Activated T-helper 9 cell treated with anti-CD3 and anti-CD28 coated beads, Interleukin-2, amount 50 U/mL, for 16 hours (primary cell): ENCODE data around the gene PTGER2.
A peak's percentile ranks its signal among the peaks of the same experiment; 100 is the strongest.

Source experiments
- DNase-seq: peaks from one replicate; pipeline ENCODE4 v3.0.0-alpha.2; 2020; ENCODE audit warnings: low read depth

PTGER2 gene, protein sequence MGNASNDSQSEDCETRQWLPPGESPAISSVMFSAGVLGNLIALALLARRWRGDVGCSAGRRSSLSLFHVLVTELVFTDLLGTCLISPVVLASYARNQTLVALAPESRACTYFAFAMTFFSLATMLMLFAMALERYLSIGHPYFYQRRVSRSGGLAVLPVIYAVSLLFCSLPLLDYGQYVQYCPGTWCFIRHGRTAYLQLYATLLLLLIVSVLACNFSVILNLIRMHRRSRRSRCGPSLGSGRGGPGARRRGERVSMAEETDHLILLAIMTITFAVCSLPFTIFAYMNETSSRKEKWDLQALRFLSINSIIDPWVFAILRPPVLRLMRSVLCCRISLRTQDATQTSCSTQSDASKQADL

DNA sequence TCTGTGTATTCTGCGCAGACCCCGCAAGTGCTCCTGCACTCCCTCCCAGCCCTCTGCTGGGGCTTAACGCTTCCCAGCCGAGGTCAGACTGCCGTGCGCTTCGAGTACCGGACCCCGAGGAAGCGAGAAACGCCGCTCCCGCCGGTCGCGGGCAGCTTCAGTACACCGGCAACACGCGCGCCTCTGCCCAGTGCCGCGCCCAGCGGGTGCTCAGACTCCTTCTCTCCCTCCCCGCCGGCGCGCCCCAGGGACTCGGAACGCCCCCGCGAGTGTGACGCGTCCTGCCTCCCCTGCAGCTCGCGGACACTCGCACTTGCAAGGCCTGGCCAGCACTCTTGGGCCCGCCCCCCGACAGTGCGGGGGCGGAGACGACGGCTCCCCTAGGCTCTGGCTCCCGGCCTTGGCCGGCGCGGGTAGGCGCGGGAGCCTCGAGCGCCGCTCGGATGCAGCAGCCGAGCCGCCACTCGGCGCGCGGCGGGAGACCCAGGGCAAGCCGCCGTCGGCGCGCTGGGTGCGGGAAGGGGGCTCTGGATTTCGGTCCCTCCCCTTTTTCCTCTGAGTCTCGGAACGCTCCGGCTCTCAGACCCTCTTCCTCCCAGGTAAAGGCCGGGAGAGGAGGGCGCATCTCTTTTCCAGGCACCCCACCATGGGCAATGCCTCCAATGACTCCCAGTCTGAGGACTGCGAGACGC is at the start of gene PTGER2:
Gene PTGER2 (plus strand): TSS at position 410 of the 692 bp plus-strand sequence. CDS start 237 bp downstream, at position 647.
- peak; percentile 75 for DNase-seq

DNA sequence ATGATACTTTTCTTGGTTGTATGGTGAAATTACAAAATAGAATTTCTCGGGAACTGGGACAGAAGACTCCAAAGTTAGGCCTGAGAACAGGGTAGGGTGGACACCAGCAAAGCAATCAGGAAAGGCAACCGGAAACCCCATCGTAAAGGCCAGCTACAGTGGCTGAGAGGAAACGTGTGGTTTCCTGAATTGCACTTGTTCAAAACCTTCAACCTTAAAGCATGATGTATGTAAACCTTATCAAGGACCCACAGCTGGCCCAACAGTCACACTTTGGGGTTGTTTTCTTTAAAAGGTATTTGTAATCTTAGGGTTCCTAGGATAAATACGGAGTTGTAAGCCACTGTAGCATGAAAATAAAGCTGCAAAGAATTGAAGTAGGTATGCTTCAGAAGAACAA is 48.9 kb upstream of the PTGER2 start:
- no peak for DNase-seq

DNA sequence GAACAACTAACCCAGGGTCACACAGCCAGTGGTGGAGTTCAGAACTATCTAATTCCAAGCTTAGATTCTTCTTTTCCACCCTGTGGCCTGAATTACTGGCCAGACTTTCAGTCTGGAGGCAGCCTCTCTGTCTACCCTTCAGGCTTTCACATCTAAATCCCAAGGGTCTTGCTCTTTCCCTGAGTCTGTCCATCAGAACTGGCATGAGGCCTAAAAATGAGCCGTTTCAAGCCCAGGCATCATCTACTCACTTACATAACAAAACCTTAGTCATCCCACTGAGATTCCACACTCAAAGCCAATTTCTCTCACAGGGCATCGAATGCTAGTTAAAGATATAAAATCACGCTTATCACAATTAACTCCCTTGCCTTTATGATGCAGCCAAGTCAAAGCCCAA is 47.9 kb upstream of the PTGER2 start:
- DNase-seq = no peak

DNA sequence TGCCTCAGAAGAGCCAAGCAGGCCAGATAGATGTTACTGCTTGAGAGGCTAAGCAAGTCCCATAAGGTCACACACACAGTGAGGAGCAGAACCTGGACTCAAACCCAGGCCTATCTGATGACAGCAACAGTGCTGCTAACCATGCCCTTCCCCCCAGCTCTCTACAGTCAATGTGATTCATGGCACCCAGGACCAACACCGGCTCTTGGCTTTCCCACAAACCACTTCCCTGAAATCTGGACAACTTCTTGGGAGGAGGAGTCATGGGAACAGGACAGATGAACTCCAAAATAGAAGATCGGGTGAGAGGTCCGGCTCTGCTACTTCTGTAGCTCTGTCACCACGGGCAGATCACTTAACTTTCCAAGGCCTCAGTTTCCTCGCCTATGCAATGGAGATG is 47.3 kb upstream of the PTGER2 start:
- DNase-seq = no peak

DNA sequence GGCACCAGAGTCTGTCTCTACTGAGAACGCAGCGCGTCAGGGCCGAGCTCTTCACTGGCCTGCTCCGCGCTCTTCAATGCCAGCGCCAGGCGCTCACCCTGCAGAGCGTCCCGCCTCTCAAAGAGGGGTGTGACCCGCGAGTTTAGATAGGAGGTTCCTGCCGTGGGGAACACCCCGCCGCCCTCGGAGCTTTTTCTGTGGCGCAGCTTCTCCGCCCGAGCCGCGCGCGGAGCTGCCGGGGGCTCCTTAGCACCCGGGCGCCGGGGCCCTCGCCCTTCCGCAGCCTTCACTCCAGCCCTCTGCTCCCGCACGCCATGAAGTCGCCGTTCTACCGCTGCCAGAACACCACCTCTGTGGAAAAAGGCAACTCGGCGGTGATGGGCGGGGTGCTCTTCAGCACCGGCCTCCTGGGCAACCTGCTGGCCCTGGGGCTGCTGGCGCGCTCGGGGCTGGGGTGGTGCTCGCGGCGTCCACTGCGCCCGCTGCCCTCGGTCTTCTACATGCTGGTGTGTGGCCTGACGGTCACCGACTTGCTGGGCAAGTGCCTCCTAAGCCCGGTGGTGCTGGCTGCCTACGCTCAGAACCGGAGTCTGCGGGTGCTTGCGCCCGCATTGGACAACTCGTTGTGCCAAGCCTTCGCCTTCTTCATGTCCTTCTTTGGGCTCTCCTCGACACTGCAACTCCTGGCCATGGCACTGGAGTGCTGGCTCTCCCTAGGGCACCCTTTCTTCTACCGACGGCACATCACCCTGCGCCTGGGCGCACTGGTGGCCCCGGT is 46.4 kb upstream of the PTGER2 start, which contains the start of gene PTGDR:
Gene PTGDR (plus strand): TSS at position 198 of the 778 bp plus-strand sequence. CDS start 117 bp downstream, at position 315.
- DNase-seq = peak; percentile 30

DNA sequence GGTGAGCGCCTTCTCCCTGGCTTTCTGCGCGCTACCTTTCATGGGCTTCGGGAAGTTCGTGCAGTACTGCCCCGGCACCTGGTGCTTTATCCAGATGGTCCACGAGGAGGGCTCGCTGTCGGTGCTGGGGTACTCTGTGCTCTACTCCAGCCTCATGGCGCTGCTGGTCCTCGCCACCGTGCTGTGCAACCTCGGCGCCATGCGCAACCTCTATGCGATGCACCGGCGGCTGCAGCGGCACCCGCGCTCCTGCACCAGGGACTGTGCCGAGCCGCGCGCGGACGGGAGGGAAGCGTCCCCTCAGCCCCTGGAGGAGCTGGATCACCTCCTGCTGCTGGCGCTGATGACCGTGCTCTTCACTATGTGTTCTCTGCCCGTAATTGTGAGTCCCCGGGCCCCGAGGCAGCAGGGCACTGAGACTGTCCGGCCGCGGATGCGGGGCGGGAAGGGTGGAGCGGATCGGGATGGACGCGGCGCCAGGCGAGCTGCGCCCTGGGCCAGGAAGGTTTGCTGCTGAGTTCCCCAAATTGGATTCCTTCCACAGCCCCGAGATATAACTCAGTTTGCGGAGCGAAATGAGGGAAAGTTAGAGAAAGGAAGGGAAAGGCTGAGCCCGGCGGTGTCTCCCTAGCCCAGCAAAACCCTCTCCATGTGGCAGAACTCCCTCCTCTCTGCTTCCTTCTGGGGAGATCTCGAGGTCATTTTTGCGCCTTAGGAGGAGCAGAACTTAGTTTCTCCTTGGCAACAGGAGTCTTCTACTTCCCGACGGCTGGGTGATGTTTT is 45.6 kb upstream of the PTGER2 start:
- no peak for DNase-seq

DNA sequence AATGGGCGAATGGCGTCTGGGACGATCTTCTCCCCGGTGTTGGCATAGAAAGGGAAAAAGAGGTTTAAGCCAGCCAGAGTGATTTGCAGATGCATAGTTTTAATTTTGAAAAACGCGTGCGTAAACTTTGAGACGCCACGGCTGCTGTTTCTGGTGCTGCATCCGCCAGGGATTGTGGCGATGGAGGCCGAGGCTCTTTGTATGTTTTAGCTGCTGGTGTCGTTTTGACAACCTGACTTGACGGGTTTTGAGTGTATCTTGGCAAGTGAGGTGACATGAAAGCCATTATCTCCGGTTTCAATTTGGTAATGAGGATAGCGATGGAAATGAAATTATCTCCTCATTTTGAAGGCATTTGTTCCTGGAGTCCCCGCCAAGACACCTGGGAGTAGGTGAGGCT is 45.0 kb upstream of the PTGER2 start:
- no peak for DNase-seq

DNA sequence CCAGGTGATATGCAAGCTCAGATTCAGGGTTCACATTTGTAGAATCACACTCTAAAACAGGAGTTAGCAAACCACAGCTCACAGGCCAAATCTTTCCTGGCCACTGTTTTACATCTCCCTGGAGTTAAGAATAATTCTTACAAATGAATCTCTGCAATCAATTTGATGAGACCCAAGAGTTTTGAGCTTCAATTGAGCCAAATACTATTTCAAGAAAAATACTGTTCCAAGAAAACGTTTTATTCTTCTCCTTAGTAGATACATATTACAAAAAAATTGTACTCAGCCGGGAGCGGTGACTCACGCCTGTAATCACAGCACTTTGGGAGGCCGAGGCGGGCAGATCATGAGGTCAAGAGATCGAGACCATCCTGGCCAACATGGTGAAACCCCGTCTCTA is 44.1 kb upstream of the PTGER2 start:
- no peak for DNase-seq

DNA sequence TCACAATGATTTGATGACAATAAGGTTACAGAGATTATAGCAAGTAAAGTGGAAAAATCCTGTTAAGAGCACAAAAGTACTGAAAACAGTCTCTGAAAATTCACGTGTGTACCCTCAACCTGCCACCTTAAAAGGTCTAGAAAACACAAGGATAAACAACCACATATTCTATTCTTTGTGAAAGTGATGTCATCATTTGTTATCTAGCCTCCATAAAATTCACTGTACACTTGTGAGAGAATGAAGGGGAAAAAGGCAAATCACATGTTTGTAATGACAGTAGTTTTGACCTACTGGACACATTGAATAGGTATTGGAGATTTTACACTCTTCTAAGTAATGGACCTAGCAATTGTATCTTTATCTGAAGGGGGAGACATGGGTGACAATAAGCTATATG is 42.6 kb upstream of the PTGER2 start:
- DNase-seq = no peak

DNA sequence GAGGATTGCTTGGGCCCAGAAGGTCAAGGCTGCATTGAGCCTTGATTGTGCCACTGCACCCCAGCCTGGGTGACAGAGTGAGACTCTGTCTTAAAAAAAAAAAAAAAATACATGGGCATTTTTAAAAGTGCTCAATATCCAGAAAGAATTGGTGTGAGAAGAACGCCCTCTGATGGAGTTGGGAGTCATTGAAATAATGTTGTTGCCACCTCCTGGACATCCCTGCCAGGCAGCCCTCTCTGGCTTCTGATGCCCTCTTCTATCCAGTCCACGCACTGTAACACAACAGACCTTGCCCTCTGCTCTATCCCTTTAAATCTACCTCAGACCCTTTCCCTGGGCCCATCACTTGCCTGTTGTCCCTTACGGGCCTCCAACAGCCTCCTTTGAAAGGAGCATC is 41.7 kb upstream of the PTGER2 start:
- DNase-seq = no peak

DNA sequence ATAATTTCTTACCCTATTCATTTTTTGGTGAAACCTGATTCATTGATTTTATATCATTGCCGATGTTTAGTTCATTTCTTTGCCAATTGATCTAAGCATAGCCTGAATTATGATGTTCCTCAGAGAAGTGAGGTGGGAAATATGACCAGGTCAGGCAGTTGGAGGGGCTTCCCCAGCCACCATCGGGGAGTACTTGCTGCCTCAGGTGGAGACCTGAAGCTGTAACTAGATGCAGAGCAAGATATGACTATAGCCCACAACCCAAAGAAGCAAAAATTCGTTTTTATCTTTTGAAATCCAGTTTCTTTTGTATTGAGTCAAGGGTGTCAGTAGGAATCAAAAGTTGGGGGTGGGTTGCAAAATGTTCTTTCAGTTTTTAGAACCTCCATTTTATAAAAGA is 38.7 kb upstream of the PTGER2 start:
- DNase-seq = no peak

DNA sequence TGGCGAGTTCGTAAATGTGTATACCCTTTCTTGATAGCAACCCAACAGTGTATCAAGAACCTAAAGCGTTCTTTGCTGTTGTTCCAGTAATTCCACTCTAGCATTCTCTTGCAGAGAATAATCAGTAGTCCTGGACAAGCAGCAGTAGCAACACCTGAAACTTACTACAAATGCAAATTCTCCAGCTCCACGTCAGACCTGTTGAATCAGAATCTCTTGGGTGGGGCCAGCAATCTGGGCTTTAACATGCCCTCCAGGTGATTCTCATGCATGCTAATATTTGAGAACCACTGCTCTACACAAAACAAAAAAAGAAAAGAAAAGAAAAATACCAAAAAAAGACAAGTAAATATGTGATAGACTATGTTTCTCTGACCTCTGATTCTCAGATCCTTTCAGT is 36.6 kb upstream of the PTGER2 start:
- no peak for DNase-seq

DNA sequence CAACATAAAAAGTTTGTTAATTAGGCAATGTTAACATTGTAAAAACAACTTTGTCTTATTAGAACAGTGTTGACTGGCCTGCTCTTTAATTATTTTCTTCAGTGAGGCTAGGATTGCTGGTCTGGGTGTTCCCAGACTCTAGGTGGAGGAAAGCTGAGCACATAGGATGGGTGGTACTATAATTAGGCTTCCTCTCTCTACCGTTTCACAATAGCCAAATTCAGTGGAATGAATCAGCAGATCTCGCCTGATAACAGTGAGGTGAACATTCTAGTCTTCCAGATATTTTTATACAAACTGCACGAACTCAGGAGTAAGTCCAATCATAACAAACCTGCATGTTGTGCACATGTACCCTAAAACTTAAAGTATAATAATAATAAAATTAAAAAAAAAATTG is 34.7 kb upstream of the PTGER2 start:
- no peak for DNase-seq

DNA sequence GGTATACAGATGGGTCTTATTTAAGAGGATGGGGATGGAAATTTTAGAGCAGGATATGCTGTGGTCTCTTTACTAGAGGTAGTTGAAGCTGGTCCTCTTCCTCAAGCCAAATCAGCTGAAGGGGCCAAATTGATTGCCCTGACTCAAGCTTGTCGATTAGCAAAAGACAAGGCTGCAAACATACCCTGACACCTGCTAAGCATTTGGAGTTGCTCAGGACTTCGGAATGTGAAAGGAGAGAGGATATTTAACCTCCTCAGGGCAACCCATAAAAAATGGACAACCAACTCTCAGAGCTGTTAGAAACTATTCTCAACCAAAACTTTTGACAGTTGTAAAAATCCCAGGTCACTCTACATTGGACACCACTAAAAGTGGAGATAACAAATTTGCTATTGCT is 31.0 kb upstream of the PTGER2 start:
- no peak for DNase-seq

DNA sequence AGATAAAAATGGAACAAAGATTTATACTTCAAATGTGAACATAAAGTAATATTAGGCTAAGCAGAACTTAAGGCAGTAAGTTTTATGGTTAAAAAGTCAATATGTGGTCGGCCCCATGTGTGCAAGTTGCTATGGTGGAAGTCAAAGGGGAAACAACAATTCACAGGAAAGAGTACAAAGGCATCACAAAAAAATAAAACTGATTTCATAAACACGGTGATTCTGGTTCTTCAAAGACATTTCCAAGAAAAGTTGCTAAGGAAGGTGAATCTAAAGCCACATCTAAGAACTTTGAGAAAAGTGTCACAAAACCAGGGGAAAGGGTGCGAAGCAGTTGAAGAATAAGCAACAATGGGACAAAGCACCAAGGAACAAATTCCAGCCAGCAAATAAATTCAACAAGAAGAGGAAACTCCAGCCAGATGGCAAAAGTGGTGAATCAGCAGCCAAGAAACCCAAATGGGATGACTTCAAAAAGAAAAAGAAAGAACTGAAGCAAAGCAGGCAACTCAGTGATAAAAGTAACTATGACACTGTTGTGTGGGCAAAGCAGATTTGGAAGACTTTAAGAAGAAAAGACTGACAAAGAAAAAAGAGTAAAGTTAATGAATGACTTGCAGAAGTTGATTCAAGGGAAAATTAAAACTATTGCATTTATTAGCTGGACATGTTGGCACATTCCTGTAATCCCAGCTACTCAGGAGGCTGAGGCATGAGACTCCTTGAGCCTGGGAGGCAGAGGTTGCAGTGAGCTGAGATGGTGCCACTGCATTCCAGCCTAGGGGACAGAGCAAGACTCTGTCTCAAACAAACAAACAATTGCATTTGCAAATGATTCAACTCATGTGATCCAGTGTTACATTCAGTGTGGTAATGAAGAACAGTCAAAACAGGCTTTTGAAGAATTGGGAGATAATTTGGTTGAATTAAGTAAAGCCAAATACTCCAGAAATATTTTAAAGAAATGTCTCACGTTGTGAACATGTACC is 27.2 kb upstream of the PTGER2 start:
- no peak for DNase-seq

DNA sequence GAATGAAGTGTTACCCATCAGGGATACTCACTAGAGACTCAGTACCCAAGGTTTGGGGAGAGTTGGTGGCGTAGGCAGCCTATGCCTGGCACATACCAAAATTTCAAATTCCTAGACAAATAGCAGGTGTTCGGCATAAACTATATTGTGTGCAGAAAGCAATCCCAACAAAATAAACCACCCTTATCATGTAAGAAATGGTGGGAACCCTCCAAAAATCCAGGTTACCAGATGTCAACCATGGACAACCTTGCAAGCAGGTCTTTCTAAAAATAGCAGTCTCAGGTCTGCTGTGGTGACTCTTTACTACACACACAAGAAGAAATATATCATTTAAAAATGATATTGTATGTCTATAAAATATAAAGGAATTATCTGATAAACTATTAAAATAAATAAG is 17.7 kb upstream of the PTGER2 start:
- no peak for DNase-seq

DNA sequence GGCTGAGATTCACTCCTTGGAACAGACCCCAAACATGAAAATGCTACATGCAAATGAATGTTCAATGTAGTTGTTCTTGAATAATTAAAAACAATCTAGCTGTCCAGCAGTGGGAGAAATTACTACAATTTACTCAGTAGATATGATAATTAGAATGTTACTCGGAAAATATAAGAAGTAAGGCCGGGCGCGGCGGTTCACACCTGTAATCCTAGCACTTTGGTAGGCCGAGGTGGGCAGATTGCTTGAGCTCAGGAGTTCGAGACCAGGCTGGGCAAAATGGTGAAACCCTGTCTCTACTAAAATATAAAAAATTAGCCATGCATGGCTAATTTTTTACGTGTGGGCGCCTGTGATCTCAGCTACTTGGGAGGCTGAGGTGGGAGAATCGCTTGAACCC is 15.3 kb upstream of the PTGER2 start:
- no peak for DNase-seq

DNA sequence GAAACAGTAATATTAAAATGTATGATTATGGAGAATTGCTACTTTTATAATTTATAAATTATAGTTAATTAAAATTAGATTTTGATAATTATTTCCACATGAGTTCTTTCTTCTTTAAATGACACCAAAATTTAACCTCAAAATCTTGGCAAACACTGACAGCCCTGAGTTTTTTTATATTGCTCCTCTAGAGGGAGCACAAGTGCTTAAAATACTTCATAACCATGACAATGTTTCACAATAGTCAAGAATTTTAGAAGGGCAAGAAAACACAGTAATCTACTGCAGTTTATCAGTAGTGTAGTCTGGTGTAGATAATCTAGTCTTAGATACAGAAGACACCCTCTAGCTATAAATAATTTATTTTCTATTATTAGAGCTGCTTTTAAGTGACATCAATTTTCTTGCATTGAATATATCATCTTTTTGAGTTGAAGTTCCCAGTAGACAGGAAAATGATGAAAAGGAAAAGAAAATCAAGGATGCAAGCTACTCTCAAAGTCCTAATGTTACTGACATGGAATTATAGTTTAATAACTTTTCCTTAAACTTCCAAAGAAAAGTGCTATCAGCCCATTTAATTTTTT is 14.3 kb upstream of the PTGER2 start:
- DNase-seq = no peak

DNA sequence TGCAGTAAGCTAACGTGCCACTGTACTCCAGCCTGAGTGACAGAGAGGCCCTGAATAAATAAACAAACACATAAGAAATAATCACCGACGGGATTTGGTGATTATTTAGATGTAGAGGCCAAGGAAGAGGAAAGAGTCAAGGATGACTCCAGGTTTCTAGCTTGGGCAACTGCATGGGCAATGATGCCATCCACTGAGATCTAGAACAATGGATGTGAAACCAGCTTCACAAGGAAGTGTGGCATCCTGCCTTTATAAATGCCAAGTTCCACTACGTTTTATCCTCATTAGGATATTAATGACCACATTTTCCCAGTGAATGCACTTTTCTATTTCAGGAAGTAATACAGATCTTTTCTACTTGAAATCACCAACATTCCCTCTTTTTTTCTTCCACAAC is 10.9 kb upstream of the PTGER2 start:
- no peak for DNase-seq

DNA sequence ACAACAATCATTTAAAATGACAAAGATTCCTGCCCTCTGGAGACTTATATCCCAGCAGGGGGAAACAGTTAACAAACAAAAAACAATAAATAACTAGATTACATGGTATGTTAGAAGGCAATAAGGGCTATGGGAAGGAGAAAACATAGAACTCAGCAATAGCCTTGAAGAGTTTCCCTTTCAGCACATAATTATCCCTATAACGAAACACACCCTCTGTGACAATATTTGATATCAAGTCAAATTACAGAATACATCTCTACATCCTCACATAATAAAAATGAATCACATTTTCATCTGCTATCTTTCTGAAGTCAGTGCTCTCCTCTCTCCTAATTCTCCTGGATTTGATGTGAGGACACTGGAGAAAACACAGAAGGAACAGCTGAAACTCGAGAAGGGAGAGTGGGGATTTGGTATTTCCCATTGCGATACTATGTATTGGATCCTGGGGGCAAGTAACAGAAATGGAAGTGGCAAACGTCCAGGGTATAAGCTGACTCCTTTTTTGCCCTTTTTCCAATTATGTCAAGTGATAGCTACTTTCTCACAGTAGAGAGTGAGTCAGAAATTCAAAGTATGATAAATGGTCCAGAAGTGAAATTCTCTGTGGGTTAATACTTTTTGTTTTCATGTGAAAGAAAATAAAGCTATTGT is 9.7 kb upstream of the PTGER2 start:
- DNase-seq = no peak
